Left ventricle myocardium inferior (tissue), 1 donor: ENCODE data around the gene GNAT1. TPM values are rescaled to one million over a fixed set of nuclear protein-coding genes. Genes with fewer than 3 reads are reported as not detected.
"Not testable (repeated sequence)": the region's sequence is repeated elsewhere in the genome, so short reads cannot be mapped to it uniquely, and the experiment has no call there.

ENCODE experiments used
- DNase-seq: peaks from one replicate; pipeline ENCODE4 v3.0.0-alpha.2; 2020
- H3K27ac ChIP-seq: fragments of 200-600 bp; replicated peaks from 2 replicates; pipeline ENCODE4 v1.8.0; 2021
- H3K27me3 ChIP-seq: fragments of 200-600 bp; 2 replicates; pipeline ENCODE4 v1.8.0; 2021; ENCODE audit warnings: low read depth
- H3K36me3 ChIP-seq: fragments of 200-600 bp; 2 replicates; pipeline ENCODE4 v1.8.0; 2021
- H3K4me1 ChIP-seq: fragments of 200-600 bp; 2 replicates; pipeline ENCODE4 v1.8.0; 2021
- H3K4me3 ChIP-seq: fragments of 200-600 bp; 2 replicates; pipeline ENCODE4 v1.8.0; 2021; ENCODE audit warnings: mild to moderate bottlenecking, moderate library complexity
- H3K9me3 ChIP-seq: fragments of 200-600 bp; replicated peaks from 2 replicates; pipeline ENCODE4 v1.8.0; 2021
- CTCF ChIP-seq: fragments of 200-600 bp; IDR thresholded peaks from 2 replicates; pipeline ENCODE4 v1.8.0; 2021; ENCODE audit warnings: antibody characterized with exemption, mild to moderate bottlenecking, borderline replicate concordance
- intact Hi-C: fragments of 100-400 bp; cut with micrococcal nuclease; formaldehyde crosslinking; loops from one replicate; pipeline ENCODE4 v1.11.0; 2022
- microRNA-seq: library from miRNA; unstranded; fragments of <30 nt; microRNA quantifications from one replicate; pipeline ENCODE4 v1.2.0, GENCODE V29; 2020
- total RNA-seq: library from RNA; stranded (reverse); fragmentation: NEBNext Ultra II Directional; extraction: Animal tissue kit (Norgen Biotek cat#: 25700); gene quantifications from one replicate; pipeline ENCODE4 v1.2.1, GENCODE V29; 2021
- donor health status: DM: no; HTN: yes; CAD: no; lungs with severe emphysema.

Gene GNAT1
- total RNA-seq, 1 donor from 2014 or later: not detected

GRCh38 chr3:50243543-50243895 lies 52.1 kb downstream of the GNAT1 start:
- Histone ChIP-seq H3K27ac (peak overlapping the region; percentile 99), H3K9me3 (no peaks in the 10 kb centered on the region), H3K4me1 (peaks cover 100% of the 10 kb centered on the region), H3K4me3 (peak overlapping the region; percentile 91), H3K36me3 (peaks cover 4% of the 10 kb centered on the region), H3K27me3 (no peaks in the 10 kb centered on the region)
- DNase-seq: no peak
- no peak for TF ChIP-seq CTCF
- intact Hi-C loops: no loop called here

- Histone ChIP-seq H3K4me3 (peak overlapping the region; percentile 91), H3K4me1 (peaks cover 100% of the 10 kb centered on the region), H3K27ac (peak overlapping the region; percentile 99)
- H3K9me3 ChIP-seq, H3K36me3 ChIP-seq, intact Hi-C loops, DNase-seq, H3K27me3 ChIP-seq: not testable (repeated sequence)
Measured at GRCh38 chr3:50244813-50245212, 53.4 kb downstream of the GNAT1 start.

GRCh38 chr3:50245251-50245745 lies 53.9 kb downstream of the GNAT1 start:
- Histone ChIP-seq H3K4me1 (peaks cover 100% of the 10 kb centered on the region), H3K4me3 (peak overlapping the region; percentile 65), H3K36me3 (no peaks in the 10 kb centered on the region), H3K9me3 (no peaks in the 10 kb centered on the region), H3K27ac (peak overlapping the region; percentile 99), H3K27me3 (no peaks in the 10 kb centered on the region)
- no peak for DNase-seq
- intact Hi-C loops: no loop called here
- no peak for TF ChIP-seq CTCF

GRCh38 chr3:50245831-50246516 lies 54.6 kb downstream of the GNAT1 start:
- peak overlapping the region; percentile 99 for H3K27ac ChIP-seq
- peaks cover 100% of the 10 kb centered on the region for H3K4me1 ChIP-seq
- DNase-seq: peak; percentile 92
- H3K4me3 ChIP-seq: peak overlapping the region; percentile 65
- no peaks in the 10 kb centered on the region for H3K36me3 ChIP-seq
- H3K27me3 ChIP-seq: no peaks in the 10 kb centered on the region
- peak; percentile 98 for TF ChIP-seq CTCF
- H3K9me3 ChIP-seq: no peaks in the 10 kb centered on the region
- intact Hi-C loops: no loop called here

GRCh38 chr3:50246517-50246954 lies 55.1 kb downstream of the GNAT1 start:
- H3K27me3 ChIP-seq: no peaks in the 10 kb centered on the region
- H3K4me3 ChIP-seq: peak overlapping the region; percentile 65
- no peaks in the 10 kb centered on the region for H3K9me3 ChIP-seq
- peak; percentile 0 for TF ChIP-seq CTCF
- DNase-seq: peak; percentile 50
- intact Hi-C loops: no loop called here
- H3K27ac ChIP-seq: peak overlapping the region; percentile 99
- peaks cover 100% of the 10 kb centered on the region for H3K4me1 ChIP-seq
- H3K36me3 ChIP-seq: no peaks in the 10 kb centered on the region

Small RNAs within 50 kb of the gene (microRNA-seq; reads per million reads assigned to microRNA genes)
- gene MIR566: not detected
- not detected for gene MIR5787

Other genes starting within 250 kb of the GNAT1 start
- gene RBM5, start 102.7 kb upstream of the GNAT1 start, total RNA-seq: 58.4 TPM
- 10.2 TPM for gene SEMA3F, start 36.3 kb upstream of the GNAT1 start, total RNA-seq
- 10.4 TPM for gene SLC38A3, start 13.7 kb downstream of the GNAT1 start, total RNA-seq
- gene GNAI2, start 44.6 kb downstream of the GNAT1 start, total RNA-seq: 118 TPM
- gene SEMA3B, start 77.5 kb downstream of the GNAT1 start, total RNA-seq: 23.2 TPM
- gene LSMEM2, start 87.5 kb downstream of the GNAT1 start, total RNA-seq: 27.7 TPM
- gene IFRD2, start 100.8 kb downstream of the GNAT1 start, total RNA-seq: 54.9 TPM
- gene HYAL3, start 107.8 kb downstream of the GNAT1 start, total RNA-seq: 1.2 TPM
- gene NAA80, start 107.8 kb downstream of the GNAT1 start, total RNA-seq: 5.3 TPM
- 52.2 TPM for gene HYAL1, start 112.0 kb downstream of the GNAT1 start, total RNA-seq
- 38.9 TPM for gene HYAL2, start 131.1 kb downstream of the GNAT1 start, total RNA-seq
- 32.9 TPM for gene TUSC2, start 136.6 kb downstream of the GNAT1 start, total RNA-seq
- 11.4 TPM for gene RASSF1, start 149.2 kb downstream of the GNAT1 start, total RNA-seq
- gene ZMYND10, start 154.1 kb downstream of the GNAT1 start, total RNA-seq: not detected
- 16.4 TPM for gene NPRL2, start 159.2 kb downstream of the GNAT1 start, total RNA-seq
- 7.0 TPM for gene CYB561D2, start 159.3 kb downstream of the GNAT1 start, total RNA-seq
- gene TMEM115, start 167.9 kb downstream of the GNAT1 start, total RNA-seq: 23.5 TPM